NCI-H748 (cell line): ENCODE data around the gene TUBA3D.
A peak's percentile ranks its signal among the peaks of the same experiment; 100 is the strongest.
"Not testable (repeated sequence)": the region's sequence is repeated elsewhere in the genome, so short reads cannot be mapped to it uniquely, and the experiment has no call there.

Experiments used
- DNase-seq: peaks from one replicate; lab custom pipeline; 2025; ENCODE audit not compliant: unreplicated experiment; lab: John Stamatoyannopoulos, UW

TUBA3D gene

GRCh38 chr2:131483981-131484820 lies 8.3 kb downstream of the TUBA3D start:
- peak; percentile 2 for DNase-seq

DNA sequence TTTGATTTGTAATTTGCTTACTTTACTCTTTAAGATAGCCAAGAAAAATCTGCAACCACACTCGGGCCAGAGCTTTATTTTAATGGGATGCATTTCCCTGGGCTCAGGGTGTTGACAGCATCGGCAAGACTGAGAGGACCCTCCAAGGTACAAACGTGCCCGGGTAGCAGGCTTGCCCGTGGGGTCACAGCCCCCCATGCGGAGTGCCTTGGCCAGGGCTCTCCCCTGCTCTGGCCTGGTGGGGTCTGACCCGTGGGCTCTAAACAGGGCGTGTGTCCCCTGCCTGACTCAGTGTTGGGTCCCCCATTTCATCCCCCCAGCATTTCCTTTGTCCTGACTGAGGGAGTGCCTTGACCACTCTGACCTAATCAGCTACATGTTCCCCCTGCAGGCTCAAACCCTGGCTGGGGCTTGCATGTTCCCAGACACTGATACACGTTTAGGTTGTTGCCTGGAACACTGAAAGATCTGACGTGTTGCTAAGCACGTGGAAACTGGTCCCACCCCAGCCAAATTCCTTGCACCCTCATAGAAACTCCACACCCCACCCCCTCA lies 9.1 kb downstream of the TUBA3D start:
- not testable (repeated sequence) for DNase-seq

DNA sequence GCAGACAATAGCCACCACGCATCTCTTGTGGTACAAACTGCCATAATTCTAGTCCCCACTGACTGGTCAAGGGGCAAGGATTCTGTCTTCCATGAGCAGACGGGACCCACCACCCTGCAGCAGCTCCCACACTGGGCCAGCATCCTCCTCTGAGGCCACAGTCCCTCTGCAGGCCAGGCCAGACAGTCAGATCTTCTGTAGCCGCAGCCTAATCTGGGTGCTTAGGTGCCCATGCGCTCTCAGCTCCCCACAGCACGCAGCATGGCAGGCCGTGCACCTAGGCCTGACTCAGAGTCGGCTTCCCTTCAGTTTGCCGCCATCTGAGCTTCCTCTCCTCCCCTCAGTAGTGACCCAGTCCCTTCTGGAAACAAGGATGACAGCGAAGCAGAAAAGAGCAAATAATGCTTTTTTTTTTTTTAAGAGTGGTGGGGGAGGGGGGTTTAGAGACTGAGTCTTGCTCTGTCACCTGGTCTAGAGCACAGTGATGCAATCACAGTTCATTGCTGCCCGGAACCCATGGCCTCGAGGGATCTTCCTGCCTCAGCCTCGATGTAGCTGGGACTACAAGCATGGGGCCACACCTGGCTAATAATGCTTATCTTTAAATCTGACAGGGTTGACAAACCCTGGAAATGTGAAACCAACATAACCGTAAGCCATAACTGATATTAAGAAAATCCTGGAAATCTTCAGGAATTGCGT lies 10.4 kb downstream of the TUBA3D start:
- DNase-seq, result not testable (repeated sequence)

GRCh38 chr2:131488306-131489205 lies 12.6 kb downstream of the TUBA3D start:
- no peak for DNase-seq

DNA sequence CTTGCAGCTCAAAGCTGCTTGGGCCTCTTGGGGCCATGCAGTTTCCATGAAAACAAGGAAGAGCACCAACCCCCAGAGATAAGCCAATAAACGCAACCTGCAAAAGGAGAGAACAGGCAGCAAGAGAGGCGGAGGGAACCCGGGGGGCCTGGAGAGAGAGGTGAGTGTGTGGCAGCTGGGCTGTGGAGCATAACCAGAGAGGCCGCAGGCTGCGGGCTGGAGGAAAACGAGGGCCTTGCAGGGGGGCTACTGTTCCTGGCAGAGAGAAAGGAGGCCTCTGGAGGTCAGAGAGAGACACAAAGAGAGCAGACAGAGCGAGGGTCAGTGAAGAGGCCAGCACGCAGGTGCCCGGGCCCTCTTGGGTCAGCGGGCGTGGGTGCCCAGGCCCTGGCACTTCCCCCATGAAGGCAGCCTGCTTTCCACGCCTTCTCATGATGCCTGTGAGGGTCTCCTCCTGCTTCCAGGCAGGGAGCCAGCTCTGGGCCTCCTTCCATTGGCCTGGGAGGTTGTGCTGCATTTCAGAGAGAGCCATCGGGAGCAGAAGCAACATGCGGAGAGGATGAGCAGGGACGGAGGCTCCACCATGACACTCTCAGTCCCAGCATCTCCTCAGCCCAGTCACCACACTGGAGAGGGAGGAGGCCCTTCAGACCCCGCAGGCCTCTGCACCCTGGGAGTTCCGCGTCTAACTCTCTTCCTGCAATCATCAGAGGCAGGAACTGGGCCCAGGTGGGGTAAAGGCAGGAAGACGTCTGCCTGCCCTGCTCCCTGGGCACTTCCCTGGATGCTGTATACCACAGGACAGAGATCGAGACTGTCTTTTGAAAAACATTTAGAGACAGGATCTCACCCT lies 14.9 kb downstream of the TUBA3D start:
- peak; percentile 15 for DNase-seq

DNA sequence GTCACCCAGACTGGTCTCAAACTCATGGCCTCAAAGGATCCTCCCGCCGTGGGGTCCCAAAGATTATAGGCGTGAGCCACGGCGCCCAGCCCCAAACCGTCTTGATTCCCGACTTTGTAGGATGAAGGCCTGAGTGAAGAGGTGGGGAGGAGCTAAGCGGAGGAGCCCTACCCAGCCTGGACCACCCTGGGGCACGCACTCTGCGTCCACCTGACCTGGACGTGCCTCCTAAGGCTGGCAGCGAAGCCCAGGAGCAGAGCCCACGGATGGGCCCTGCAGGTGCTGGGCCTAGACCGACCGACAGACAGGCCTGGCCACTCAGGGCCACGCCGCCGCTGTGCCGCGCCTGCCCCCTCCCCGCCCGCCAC lies 15.5 kb downstream of the TUBA3D start:
- peak; percentile 15 for DNase-seq

DNA sequence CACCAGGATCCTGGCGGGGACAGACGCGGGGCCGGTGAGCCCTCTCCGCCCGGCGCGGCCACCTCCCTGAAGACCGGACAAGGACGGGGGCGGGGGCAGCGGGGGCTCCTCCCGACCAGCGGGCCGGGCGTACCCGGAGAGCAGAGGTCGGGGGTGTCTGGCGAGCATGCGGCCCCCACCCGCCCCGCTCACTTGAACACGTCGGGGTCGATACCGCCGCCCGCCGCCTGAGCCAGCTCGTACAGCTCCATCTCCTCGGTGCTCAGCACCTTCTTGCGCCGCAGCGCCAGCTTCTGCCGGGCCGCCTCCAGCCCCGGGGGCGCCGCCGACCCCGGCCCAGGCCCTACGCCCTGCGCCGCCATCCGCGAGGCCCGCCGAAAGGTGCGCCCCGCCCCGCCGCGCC lies 16.1 kb downstream of the TUBA3D start, which contains the start of gene MZT2A:
Gene MZT2A (minus strand): TSS at position 383 of the 403 bp plus-strand sequence. CDS start 21 bp downstream, at position 362.
- DNase-seq, result not testable (repeated sequence)

- peak; percentile 95 for DNase-seq
These were observed 16.7 kb downstream of the TUBA3D start for GRCh38 chr2:131492418-131493198.

DNA sequence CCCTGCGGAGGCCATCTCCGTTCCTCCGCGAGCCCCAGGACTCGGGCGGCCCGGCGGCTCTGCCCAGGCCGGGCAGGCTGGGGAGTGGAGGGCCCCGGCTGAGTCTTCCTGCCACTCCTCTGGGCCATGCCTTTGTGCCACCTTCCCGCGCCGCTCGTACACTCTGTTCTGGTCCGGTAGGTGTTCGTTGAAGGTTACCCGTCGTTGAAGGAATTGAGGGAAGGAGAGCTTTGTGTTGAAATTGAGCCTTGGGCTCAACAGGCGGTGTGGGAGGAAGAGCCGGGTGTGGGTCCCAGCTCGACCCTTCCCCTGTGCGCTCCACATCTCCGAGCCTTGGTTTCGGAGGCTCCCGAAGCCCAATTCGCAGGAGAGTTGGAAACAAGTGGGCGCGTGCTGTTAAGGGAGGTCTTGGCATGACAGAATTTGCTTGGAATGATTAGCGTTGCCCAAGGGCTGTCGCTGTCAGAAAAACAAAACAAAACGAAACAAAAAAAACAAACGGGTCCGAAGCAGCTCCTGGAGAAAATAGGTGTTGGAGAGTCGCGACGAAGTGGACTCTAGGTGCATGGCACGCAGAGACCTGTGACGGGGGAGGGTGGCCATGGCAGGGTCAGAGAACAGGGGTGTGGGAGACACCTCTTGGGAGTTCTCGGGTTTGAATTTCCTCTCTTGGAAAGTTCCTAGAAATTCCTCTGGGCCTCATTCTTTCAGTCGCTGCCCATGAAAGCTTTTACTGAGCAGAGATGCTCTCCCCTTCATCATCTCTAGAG lies 17.5 kb downstream of the TUBA3D start:
- DNase-seq, result peak; percentile 17

- DNase-seq, result not testable (repeated sequence)
These were observed 19.6 kb downstream of the TUBA3D start for GRCh38 chr2:131495506-131495905.

DNA sequence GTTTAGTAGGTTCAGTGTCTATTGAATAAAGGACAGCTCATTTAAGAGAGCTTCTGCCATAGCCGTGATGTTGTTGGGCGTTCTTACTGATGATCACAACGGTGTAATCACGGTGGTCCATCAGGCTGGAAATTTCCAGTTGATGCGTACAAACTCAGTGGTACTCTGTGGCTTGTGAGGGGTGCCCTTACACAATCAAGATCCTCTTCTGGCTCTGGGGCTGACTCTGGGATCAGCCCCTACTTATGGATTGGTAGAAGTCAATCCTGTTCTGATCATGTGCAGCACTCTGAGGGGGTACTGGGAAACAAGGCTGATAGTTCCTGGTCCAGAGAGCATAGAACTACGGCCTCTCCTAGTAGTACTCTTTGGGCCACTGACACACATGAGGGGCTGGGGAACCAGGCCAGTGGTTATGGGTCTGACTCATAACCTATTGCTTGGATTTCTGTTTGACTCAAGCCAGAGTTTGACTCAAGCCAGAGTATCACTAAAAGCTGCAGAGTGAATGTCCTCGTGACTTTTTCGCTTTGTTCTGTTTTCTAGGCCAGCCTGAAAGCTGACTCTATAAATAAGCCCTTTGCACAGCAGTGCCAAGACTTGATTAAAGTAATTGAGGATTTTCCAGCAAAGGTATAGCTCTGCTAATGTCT lies 22.5 kb downstream of the TUBA3D start:
- DNase-seq, result not testable (repeated sequence)

- not testable (repeated sequence) for DNase-seq
These were observed 27.7 kb downstream of the TUBA3D start for GRCh38 chr2:131503587-131503986.

DNA sequence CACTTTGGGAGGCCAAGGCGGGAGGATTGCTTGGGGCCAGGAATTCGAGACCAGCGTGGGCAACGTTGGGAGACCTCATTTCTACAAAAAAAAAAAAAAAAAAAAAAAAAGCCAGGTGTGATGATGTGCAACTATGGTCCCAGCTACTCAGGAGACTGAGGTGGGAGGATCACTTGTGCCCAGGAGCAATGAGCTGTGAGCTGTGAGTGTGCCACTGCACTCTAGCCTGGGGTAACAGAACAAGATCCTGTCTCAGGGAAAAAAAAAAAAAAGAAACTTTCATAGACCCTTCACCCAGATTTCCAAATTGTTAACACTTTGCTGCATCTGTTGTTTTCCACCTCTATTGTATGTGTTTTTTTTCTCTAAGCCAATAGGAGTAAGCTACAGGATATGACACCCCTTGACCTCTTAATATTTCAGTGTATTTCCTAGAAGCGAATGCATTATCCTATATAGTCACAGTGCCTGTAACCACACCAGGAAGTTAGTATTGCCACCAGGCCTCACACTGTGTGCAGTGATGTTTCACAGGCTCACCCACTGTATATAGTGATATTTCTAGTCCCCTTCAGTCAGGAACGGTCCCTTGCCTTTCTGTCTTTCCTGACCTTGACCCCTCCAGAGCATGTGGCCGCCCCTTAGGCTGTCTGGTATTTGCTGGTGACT lies 28.3 kb downstream of the TUBA3D start:
- not testable (repeated sequence) for DNase-seq

GRCh38 chr2:131509615-131510014 lies 33.7 kb downstream of the TUBA3D start:
- no peak for DNase-seq

GRCh38 chr2:131511291-131511968 lies 35.5 kb downstream of the TUBA3D start:
- DNase-seq, result not testable (repeated sequence)

DNA sequence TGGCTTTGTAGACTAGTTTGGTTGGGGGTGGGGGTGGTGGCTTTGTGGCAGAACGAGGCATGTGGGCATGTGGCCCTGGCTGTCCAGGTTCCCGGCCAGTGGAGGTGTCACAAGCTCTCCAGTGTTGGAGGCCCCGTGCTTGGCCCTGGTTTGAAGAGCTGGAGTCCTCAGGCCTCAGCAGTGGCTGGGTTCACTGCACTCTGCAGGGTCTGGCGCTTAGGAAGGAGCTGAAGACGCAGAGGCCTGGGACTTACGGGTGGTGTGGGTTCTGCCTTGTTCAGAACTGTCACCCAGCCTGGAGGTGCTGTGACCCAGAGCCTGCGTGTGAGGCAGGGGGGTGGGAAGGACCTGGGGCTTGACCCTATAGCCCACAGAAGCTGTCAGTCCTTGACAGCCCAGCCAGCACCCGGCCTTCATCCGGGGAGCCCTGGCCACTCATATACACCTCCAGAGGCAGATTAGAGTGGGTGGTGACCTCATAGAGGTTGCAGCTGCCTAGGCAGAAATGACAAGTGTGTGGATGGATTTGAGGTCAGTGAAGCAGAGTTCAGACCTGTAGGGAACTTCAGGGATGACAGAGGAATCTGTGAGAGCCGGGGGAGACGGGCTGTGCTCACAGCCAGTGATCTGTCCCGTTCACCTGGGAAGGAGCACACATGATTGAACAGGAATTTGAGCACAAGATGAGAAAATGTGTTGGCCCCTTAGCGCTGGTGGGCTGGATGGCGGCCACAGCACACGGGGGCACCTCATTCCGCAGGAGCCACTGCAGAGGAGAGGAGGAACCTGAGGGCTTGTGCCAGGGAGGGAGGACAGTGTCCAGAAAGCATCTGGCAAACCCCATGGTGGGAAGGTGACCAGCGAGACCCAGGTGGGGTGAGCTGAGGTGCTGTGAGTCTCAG lies 36.3 kb downstream of the TUBA3D start:
- DNase-seq, result not testable (repeated sequence)
